IMR-90 (cell line): ENCODE data around the gene CUL9. TPM values are rescaled to one million over a fixed set of nuclear protein-coding genes. Genes with fewer than 3 reads are reported as not detected.

ENCODE experiments used
- ATAC-seq: fragments of 200-7000 bp; cut with Tn5 transposase; 2 replicates; pipeline ENCODE4 v1.9.1; 2020; ENCODE audit warnings: low read depth, mild to moderate bottlenecking, moderate library complexity
- BruUV-seq: library from RNA; stranded (reverse); fragments of 400-500 nt; replicated peaks from 2 replicates; lab custom pipeline; 2021; lab: Mats Ljungman, UMichigan
- CTCF ChIA-PET: fragments of 300-600 bp; formaldehyde crosslinking; extraction: SDS; loops from one replicate; lab custom pipeline; 2021; ENCODE audit warnings: antibody characterized with exemption; lab: Yijun Ruan, JAX
- POLR2A ChIA-PET: fragments of 300-600 bp; sonication (Branson Sonifier 250); formaldehyde crosslinking; loops from one replicate; lab custom pipeline; 2022; ENCODE audit warnings: antibody characterized with exemption; ENCODE audit not compliant: unreplicated experiment; lab: Charles Lee
- DNase-seq: peaks from one replicate; pipeline ENCODE4 v3.0.0; 2013
- H2AFZ ChIP-seq: replicated peaks from 2 replicates; pipeline ENCODE3; 2013; ENCODE audit warnings: low read length, mild to moderate bottlenecking; ENCODE audit not compliant: poor library complexity
- H2AK5ac ChIP-seq: 2 replicates; pipeline ENCODE4 v1.6.1; 2013; ENCODE audit warnings: low read depth, low read length, inconsistent platforms
- H2AK9ac ChIP-seq: replicated peaks from 2 replicates; pipeline ENCODE3; 2013; ENCODE audit warnings: mild to moderate bottlenecking, low read depth, low read length, moderate library complexity; ENCODE audit not compliant: poor library complexity
- H2BK120ac ChIP-seq: 2 replicates; pipeline ENCODE4 v1.6.1; 2013; ENCODE audit warnings: low read depth, low read length, inconsistent platforms
- H2BK15ac ChIP-seq: 3 replicates; pipeline ENCODE4 v1.6.1; 2013; ENCODE audit warnings: low read depth, low read length, inconsistent platforms
- H2BK20ac ChIP-seq: 2 replicates; pipeline ENCODE4 v1.6.1; 2013; ENCODE audit warnings: low read depth, mild to moderate bottlenecking, inconsistent platforms, low read length, moderate library complexity
- H2BK5ac ChIP-seq: 2 replicates; pipeline ENCODE4 v1.6.1; 2013; ENCODE audit warnings: mild to moderate bottlenecking, low read depth, low read length, inconsistent platforms; ENCODE audit not compliant: poor library complexity, severe bottlenecking
- H3K14ac ChIP-seq: replicated peaks from 2 replicates; pipeline ENCODE4 v1.6.1; 2013; ENCODE audit warnings: low read depth, low read length, inconsistent platforms
- H3K18ac ChIP-seq: 2 replicates; pipeline ENCODE4 v1.6.1; 2013; ENCODE audit warnings: low read depth, low read length, control low read depth
- H3K23ac ChIP-seq: 2 replicates; pipeline ENCODE4 v1.6.1; 2013; ENCODE audit warnings: low read depth, low read length, inconsistent platforms
- H3K27ac ChIP-seq: 2 replicates; pipeline ENCODE4 v1.5.1; 2013; ENCODE audit warnings: mild to moderate bottlenecking, control low read depth, low read length; ENCODE audit not compliant: insufficient read depth
- H3K27me3 ChIP-seq: 2 replicates; pipeline ENCODE4 v1.6.1; 2013; ENCODE audit warnings: low read length; ENCODE audit not compliant: control insufficient read depth, insufficient read depth
- H3K36me3 ChIP-seq: 2 replicates; pipeline ENCODE4 v1.6.1; 2013; ENCODE audit warnings: low read length, mixed read lengths; ENCODE audit not compliant: control insufficient read depth, insufficient read depth
- H3K4ac ChIP-seq: 2 replicates; pipeline ENCODE4 v1.6.1; 2013; ENCODE audit warnings: low read depth, low read length, inconsistent platforms
- H3K4me1 ChIP-seq: 2 replicates; pipeline ENCODE4 v1.6.1; 2013; ENCODE audit warnings: low read length, mixed read lengths; ENCODE audit not compliant: control insufficient read depth, insufficient read depth
- H3K4me2 ChIP-seq: 2 replicates; pipeline ENCODE4 v1.6.1; 2013; ENCODE audit warnings: low read depth, mild to moderate bottlenecking, control low read depth, low read length, moderate library complexity
- H3K4me3 ChIP-seq: 2 replicates; pipeline ENCODE4 v1.5.1; 2013; ENCODE audit warnings: low read depth, mild to moderate bottlenecking, control low read depth, low read length, moderate library complexity; ENCODE audit not compliant: insufficient read depth
- H3K56ac ChIP-seq: 2 replicates; pipeline ENCODE4 v1.6.1; 2013; ENCODE audit warnings: low read length, inconsistent platforms; ENCODE audit not compliant: insufficient read depth; ENCODE audit errors: extremely low read depth
- H3K79me1 ChIP-seq, 2 experiments: 2 replicates each; pipeline ENCODE4 v1.6.1; 2013; ENCODE audit warnings: low read length in 2 of 2, inconsistent platforms in 1 of 2, low read depth in 1 of 2
- H3K9ac ChIP-seq: 2 replicates; pipeline ENCODE4 v1.6.1; 2013; ENCODE audit warnings: low read depth, low read length, control low read depth
- H3K9me1 ChIP-seq: 2 replicates; pipeline ENCODE4 v1.6.1; 2013; ENCODE audit warnings: low read length, inconsistent platforms; ENCODE audit not compliant: insufficient read depth
- H3K9me3 ChIP-seq: 2 replicates; pipeline ENCODE4 v1.6.1; 2013; ENCODE audit warnings: low read length; ENCODE audit not compliant: control insufficient read depth, insufficient read depth
- H4K20me1 ChIP-seq: 2 replicates; pipeline ENCODE4 v1.6.1; 2013; ENCODE audit warnings: low read length, inconsistent platforms; ENCODE audit not compliant: insufficient read depth
- H4K5ac ChIP-seq: 2 replicates; pipeline ENCODE4 v1.6.1; 2013; ENCODE audit warnings: mild to moderate bottlenecking, low read depth, low read length, control low read depth
- H4K8ac ChIP-seq, 2 experiments: 2 replicates each; pipeline ENCODE4 v1.6.1; 2013; ENCODE audit warnings: low read depth in 2 of 2, low read length in 2 of 2, control low read depth in 1 of 2, inconsistent platforms in 1 of 2
- H4K91ac ChIP-seq: 2 replicates; pipeline ENCODE4 v1.6.1; 2013; ENCODE audit warnings: low read depth, low read length, inconsistent platforms; ENCODE audit not compliant: insufficient read depth
- WGBS, 2 experiments: methylation state at CpG; one replicate each; pipeline versions ENCODE4 v1.1.5 to v1.1.7; 2013; ENCODE audit warnings: missing lambda C conversion rate in 2 of 2; ENCODE audit not compliant: insufficient read length in 1 of 2; ENCODE audit errors: extremely low coverage in 2 of 2; 5-methylcytosine and 5-hydroxymethylcytosine counted together
- dilution Hi-C: fragments of 300-500 bp; cut with HindIII; formaldehyde crosslinking; loops from one replicate; pipeline ENCODE4 v1.14.3; 2018; ENCODE audit warnings: low sequenced_read_pairs; ENCODE audit not compliant: unreplicated experiment
- in situ Hi-C: fragments of 300-500 bp; cut with MboI; formaldehyde crosslinking; loops from 3 replicates; pipeline ENCODE4 v1.14.3; 2019; ENCODE audit warnings: low sequenced_read_pairs, inconsistent platforms, mixed read lengths
- intact Hi-C: fragments of 100-400 bp; cut with micrococcal nuclease; formaldehyde crosslinking; loops from 2 replicates; pipeline ENCODE4 v1.10.0; 2022
- polyA plus RNA-seq, 3 experiments: library from polyadenylated mRNA; depleted of rRNA; stranded (reverse); fragments of >200 nt; gene quantifications; 2 replicates each; pipeline ENCODE4 v1.2.3, GENCODE V29; 2012; ENCODE audit warnings: low replicate concordance in 1 of 3
- total RNA-seq: library from RNA; depleted of rRNA; stranded (reverse); fragments of >200 nt; gene quantifications from 2 replicates; pipeline ENCODE4 v1.2.3, GENCODE V29; 2012
- TF ChIP-seq, protein P1 (sequence below): fragments of 150-350 bp; IDR thresholded peaks from 2 replicates; pipeline ENCODE4 v1.6.1; 2017; ENCODE audit warnings: mild to moderate bottlenecking, antibody characterized with exemption, low read length, low read depth

Gene CUL9
- total and polyA plus RNA-seq, 2 of the 4 experiments (the other 2 are of a cell fraction) = 7.7 to 19.5 TPM

DNA sequence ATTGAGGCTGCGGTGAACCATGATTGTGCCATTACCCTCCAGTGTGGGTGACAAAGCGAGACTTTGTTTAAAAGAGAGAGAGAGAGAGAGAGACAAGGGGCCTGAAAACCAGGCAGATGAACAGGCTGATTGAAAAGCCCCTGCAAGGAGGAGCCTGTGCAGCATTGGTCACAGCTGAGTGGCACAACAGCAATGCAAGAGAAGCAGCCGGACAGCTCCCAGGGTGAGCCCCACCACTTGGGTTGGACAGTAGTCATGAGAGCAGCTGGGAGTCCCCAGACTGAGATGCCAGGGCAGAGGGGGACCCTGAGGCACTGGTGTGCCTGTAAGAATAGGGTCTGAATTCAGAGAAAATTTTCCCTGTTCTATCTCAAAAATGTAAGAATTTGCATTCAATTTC is 37.1 kb downstream of the CUL9 start:
- H4K5ac ChIP-seq = no peak overlapping the region
- no peak overlapping the region for H4K8ac ChIP-seq
- H3K14ac ChIP-seq = no peak overlapping the region
- no peak overlapping the region for H3K4me3 ChIP-seq
- no peaks in the 10 kb centered on the region for H3K9me3 ChIP-seq
- no peak overlapping the region for H2AK5ac ChIP-seq
- no peak overlapping the region for H3K18ac ChIP-seq
- no peak overlapping the region for H3K4ac ChIP-seq
- 94% methylated on average over 3 of the region's 3 CpGs; no CpG with 5 or more reads in 1 of the 2 experiments for WGBS, 2 experiments
- no peak overlapping the region for H3K27ac ChIP-seq
- no TSS peak for BruUV-seq
- ChIA-PET CTCF (interaction anchor here (0.9 kb wide), 1 partner anchor 10 kb away, joined by 4 read pairs; the partner anchor contains the start of gene DNPH1), POLR2A (no interaction called here)
- no peak overlapping the region for H3K23ac ChIP-seq
- TF ChIP-seq, protein P1, sequence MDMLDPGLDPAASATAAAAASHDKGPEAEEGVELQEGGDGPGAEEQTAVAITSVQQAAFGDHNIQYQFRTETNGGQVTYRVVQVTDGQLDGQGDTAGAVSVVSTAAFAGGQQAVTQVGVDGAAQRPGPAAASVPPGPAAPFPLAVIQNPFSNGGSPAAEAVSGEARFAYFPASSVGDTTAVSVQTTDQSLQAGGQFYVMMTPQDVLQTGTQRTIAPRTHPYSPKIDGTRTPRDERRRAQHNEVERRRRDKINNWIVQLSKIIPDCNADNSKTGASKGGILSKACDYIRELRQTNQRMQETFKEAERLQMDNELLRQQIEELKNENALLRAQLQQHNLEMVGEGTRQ = no peak
- no peak overlapping the region for H2BK120ac ChIP-seq
- H2BK5ac ChIP-seq = no peak overlapping the region
- H3K4me2 ChIP-seq = no peak overlapping the region
- no peak overlapping the region for H4K91ac ChIP-seq
- no peak for ATAC-seq
- H4K20me1 ChIP-seq = no peaks in the 10 kb centered on the region
- peaks cover 49% of the 10 kb centered on the region for H3K36me3 ChIP-seq
- H3K79me1 ChIP-seq = no peaks in the 10 kb centered on the region
- H2AFZ ChIP-seq = no peak overlapping the region
- dilution Hi-C loops = no loop called here
- H3K27me3 ChIP-seq = no peaks in the 10 kb centered on the region
- in situ Hi-C loops = no loop called here
- H3K9me1 ChIP-seq = no peaks in the 10 kb centered on the region; the same call in 1 of the 2 replicates
- intact Hi-C loops = no loop called here
- H2AK9ac ChIP-seq = no peak overlapping the region
- H3K4me1 ChIP-seq = no peaks in the 10 kb centered on the region
- H2BK20ac ChIP-seq = no peak overlapping the region
- no peak overlapping the region for H2BK15ac ChIP-seq
- H3K9ac ChIP-seq = no peak overlapping the region
- no peak for DNase-seq
- no peak overlapping the region for H3K56ac ChIP-seq
